ENCODE measurements around the gene SLC47A2. TPM values are rescaled to one million over a fixed set of nuclear protein-coding genes. Genes with fewer than 3 reads are reported as not detected.

SLC47A2 gene
- total RNA-seq, 1 donor from 2014 or later = not detected

GRCh38 chr17:19641687-19642372 is 74.6 kb downstream of the SLC47A2 start:
- Mint-ChIP-seq H3K9me3 (peaks cover 5% of the 10 kb centered on the region), H3K27me3 (ENCODE audit: low read depth) (no peaks in the 10 kb centered on the region), H3K27ac (no peak overlapping the region), H3K4me1 (peaks cover 28% of the 10 kb centered on the region), H3K4me3 (no peak overlapping the region), H3K36me3 (no peaks in the 10 kb centered on the region)
- DNase-seq (ENCODE audit: low spot score in 2 of 2, unreplicated experiment in 2 of 2) = no peak
- TF ChIP-seq CTCF (IDR thresholded peaks at IDR 0.05; ENCODE audit: unreplicated experiment) = no peak

- no peak for TF ChIP-seq CTCF (IDR thresholded peaks at IDR 0.05; ENCODE audit: unreplicated experiment)
- Mint-ChIP-seq H3K27me3 (ENCODE audit: low read depth) (peaks cover 2% of the 10 kb centered on the region), H3K4me1 (no peaks in the 10 kb centered on the region), H3K4me3 (no peak overlapping the region), H3K27ac (no peak overlapping the region), H3K9me3 (no peaks in the 10 kb centered on the region), H3K36me3 (no peaks in the 10 kb centered on the region)
- no peak for DNase-seq (ENCODE audit: low spot score in 2 of 2, unreplicated experiment in 2 of 2)
Observed at GRCh38 chr17:19631905-19632304, 84.5 kb downstream of the SLC47A2 start.

- H3K9me3 Mint-ChIP-seq = no peaks in the 10 kb centered on the region
- no peak for DNase-seq (ENCODE audit: low spot score in 2 of 2, unreplicated experiment in 2 of 2)
- no peak overlapping the region for H3K4me3 Mint-ChIP-seq
- H3K27me3 Mint-ChIP-seq (ENCODE audit: low read depth) = peaks cover 2% of the 10 kb centered on the region
- H3K36me3 Mint-ChIP-seq = no peaks in the 10 kb centered on the region
- H3K27ac Mint-ChIP-seq = no peak overlapping the region
- H3K4me1 Mint-ChIP-seq = no peaks in the 10 kb centered on the region
- no peak for TF ChIP-seq CTCF (IDR thresholded peaks at IDR 0.05; ENCODE audit: unreplicated experiment)
Observed at GRCh38 chr17:19630661-19631060, 85.7 kb downstream of the SLC47A2 start.

GRCh38 chr17:19630035-19630434 is 86.3 kb downstream of the SLC47A2 start:
- Mint-ChIP-seq H3K36me3 (no peaks in the 10 kb centered on the region), H3K27me3 (ENCODE audit: low read depth) (peaks cover 2% of the 10 kb centered on the region), H3K9me3 (no peaks in the 10 kb centered on the region), H3K27ac (no peak overlapping the region), H3K4me1 (no peaks in the 10 kb centered on the region), H3K4me3 (no peak overlapping the region)
- no peak for DNase-seq (ENCODE audit: low spot score in 2 of 2, unreplicated experiment in 2 of 2)
- TF ChIP-seq CTCF (IDR thresholded peaks at IDR 0.05; ENCODE audit: unreplicated experiment) = no peak

GRCh38 chr17:19629449-19629848 is 86.9 kb downstream of the SLC47A2 start:
- Mint-ChIP-seq H3K27me3 (ENCODE audit: low read depth) (peaks cover 2% of the 10 kb centered on the region), H3K4me3 (no peak overlapping the region), H3K9me3 (no peaks in the 10 kb centered on the region), H3K4me1 (no peaks in the 10 kb centered on the region), H3K36me3 (no peaks in the 10 kb centered on the region), H3K27ac (no peak overlapping the region)
- DNase-seq (ENCODE audit: low spot score in 2 of 2, unreplicated experiment in 2 of 2) = no peak
- no peak for TF ChIP-seq CTCF (IDR thresholded peaks at IDR 0.05; ENCODE audit: unreplicated experiment)

Other genes starting within 250 kb of the SLC47A2 start
- gene SLC47A1, start 182.7 kb downstream of the SLC47A2 start, total RNA-seq = 5.5 to 9.2 TPM (median 5.9 TPM) in 3 replicates
- gene ALDH3A2, start 67.8 kb downstream of the SLC47A2 start, total RNA-seq = 76.6 to 78.4 TPM (median 77.2 TPM) in 3 replicates
- gene ALDH3A1, start 31.7 kb upstream of the SLC47A2 start, total RNA-seq = 0.55 to 1.1 TPM (median 0.69 TPM) in 3 replicates
- gene ULK2, start 151.4 kb upstream of the SLC47A2 start, total RNA-seq = 38.3 to 39.9 TPM (median 38.7 TPM) in 3 replicates